IPS DF 6.9 (cell line): ENCODE data around the gene CWC25.

Experiments
- DNase-seq: peaks from one replicate; pipeline ENCODE4 v3.0.0-alpha.2; 2013; ENCODE audit warnings: low read depth, low spot score
- H3K27ac ChIP-seq: one replicate; pipeline ENCODE4 v1.5.1; 2013; ENCODE audit warnings: low read length, control low read depth
- H3K27me3 ChIP-seq: 2 replicates; pipeline ENCODE4 v1.6.1; 2013; ENCODE audit warnings: mild to moderate bottlenecking, low read length; ENCODE audit not compliant: control insufficient read depth, insufficient read depth
- H3K36me3 ChIP-seq: 2 replicates; pipeline ENCODE4 v1.6.1; 2013; ENCODE audit warnings: low read length; ENCODE audit not compliant: control insufficient read depth, insufficient read depth
- H3K4me1 ChIP-seq: 2 replicates; pipeline ENCODE4 v1.6.1; 2013; ENCODE audit warnings: low read length; ENCODE audit not compliant: control insufficient read depth, insufficient read depth
- H3K4me3 ChIP-seq: 2 replicates; pipeline ENCODE4 v1.5.1; 2013; ENCODE audit warnings: mild to moderate bottlenecking, low read length
- H3K9me3 ChIP-seq: 2 replicates; pipeline ENCODE4 v1.6.1; 2013; ENCODE audit warnings: low read length, inconsistent platforms; ENCODE audit not compliant: control insufficient read depth, insufficient read depth
- WGBS: extraction: QIAGEN DNeasy Blood & Tissue Kit; methylation state at CpG from one replicate; pipeline ENCODE4 v1.1.7; 2013; ENCODE audit warnings: mixed read lengths, missing lambda C conversion rate; ENCODE audit not compliant: insufficient read length, insufficient coverage; 5-methylcytosine and 5-hydroxymethylcytosine counted together

CWC25 gene

DNA sequence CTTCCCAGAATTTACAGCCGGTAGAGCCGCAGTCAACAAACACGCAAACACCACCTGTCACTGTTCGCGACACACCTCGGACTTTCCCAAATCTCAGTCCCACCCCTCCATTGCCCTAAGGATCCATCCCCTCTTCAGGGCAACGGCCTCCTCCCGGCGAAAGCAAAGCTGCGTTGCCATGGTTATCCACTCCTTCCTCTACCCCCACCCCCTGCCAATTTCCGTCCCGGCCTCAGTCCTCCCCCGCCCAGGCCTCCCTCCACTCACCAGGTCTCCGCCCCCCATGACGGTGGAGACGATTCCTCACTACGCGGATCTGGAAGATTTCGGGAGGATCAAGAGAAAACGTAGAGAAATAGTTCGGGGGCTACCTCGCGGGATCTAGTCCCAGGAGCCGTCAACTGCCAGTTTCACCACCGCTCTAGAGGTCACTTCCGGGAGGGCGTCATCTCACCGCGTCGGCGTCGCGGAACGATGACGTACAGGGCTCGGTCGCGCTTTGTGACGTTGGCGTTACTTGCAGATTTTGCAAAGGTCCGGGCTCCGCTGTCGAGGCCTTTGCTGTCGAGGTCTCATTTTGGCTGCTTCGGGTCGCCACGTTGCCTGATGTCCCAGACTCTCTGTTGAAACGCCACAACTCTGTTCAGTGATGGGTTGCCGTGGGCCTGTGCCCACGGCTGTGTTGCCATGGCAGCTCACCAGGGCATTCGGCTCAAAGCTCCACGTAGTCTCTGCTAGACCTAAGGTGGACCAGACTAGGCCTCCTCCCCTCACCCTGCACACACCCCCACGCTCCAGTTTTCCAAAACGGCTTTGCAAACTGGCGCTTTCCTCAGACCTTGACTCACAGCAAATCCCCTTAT is at the start of gene CWC25:
Gene CWC25, minus strand, starts transcription at position 423 of the 863 bp plus-strand sequence. Its CDS starts 138 bp downstream, at position 285.
- WGBS, result no CpG with 5 or more reads among the region's 55 CpGs
- H3K4me3 ChIP-seq, result peak within 1 kb of the TSS; percentile 81; the same call in 1 of the 2 replicates
- H3K9me3 ChIP-seq, result no peaks in the 10 kb centered on the region
- H3K4me1 ChIP-seq, result no peaks in the 10 kb centered on the region
- no peaks in the 10 kb centered on the region for H3K27me3 ChIP-seq
- H3K36me3 ChIP-seq, result peaks cover 6% of the 10 kb centered on the region
- peak; percentile 89 for DNase-seq
- H3K27ac ChIP-seq, result no peak within 1 kb of the TSS

- H3K9me3 ChIP-seq, result no peaks in the 10 kb centered on the region
- DNase-seq, result no peak
- no CpG with 5 or more reads among the region's 9 CpGs for WGBS
- H3K4me1 ChIP-seq, result peaks cover 18% of the 10 kb centered on the region
- H3K4me3 ChIP-seq, result no peak overlapping the region
- no peak overlapping the region for H3K27ac ChIP-seq
- H3K27me3 ChIP-seq, result no peaks in the 10 kb centered on the region
- peaks cover 3% of the 10 kb centered on the region for H3K36me3 ChIP-seq
Measured at GRCh38 chr17:38873640-38874380, 48.7 kb upstream of the CWC25 start.

DNA sequence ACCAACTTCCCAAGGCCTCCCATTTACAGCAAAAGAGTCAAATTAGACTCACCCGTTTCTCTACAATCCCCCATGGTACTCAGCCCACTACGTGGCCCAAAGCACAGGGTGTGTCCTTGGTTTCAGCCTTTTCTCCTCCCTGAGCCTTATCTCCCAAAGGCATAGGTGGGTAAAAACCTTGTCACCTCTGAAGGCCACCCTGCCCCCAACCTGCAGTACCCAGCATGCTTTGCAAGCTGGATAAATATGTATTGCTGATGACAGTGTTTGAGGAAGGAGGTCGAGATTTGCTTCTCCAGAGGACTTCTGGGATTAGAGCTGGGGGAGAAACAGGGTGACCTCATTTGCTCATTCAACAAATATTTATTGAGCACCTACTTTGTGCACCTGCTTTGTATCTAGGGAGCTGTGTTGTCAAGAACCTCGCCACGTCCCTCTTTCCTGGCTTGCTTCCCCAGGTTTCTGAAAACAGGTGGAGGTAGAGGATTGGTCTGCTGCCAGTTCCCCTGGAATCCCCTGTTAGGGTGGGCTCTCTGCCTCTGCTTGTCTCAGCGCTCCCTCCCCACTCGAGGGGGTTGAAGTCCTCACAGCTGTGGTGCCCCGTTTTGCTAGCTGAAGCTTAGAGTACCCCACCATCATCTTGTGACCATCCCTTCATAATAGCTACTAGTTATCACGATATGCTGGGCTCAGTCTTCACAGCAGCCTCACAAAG is 47.7 kb upstream of the CWC25 start:
- Histone ChIP-seq H3K36me3 (no peaks in the 10 kb centered on the region; the same call in 1 of the 2 replicates), H3K4me3 (no peak overlapping the region), H3K27me3 (no peaks in the 10 kb centered on the region), H3K4me1 (peaks cover 16% of the 10 kb centered on the region), H3K27ac (no peak overlapping the region), H3K9me3 (no peaks in the 10 kb centered on the region)
- no peak for DNase-seq
- WGBS, result no CpG with 5 or more reads among the region's 9 CpGs

GRCh38 chr17:38872027-38872511 is 46.9 kb upstream of the CWC25 start:
- peaks cover 9% of the 10 kb centered on the region for H3K4me1 ChIP-seq
- no CpG with 5 or more reads among the region's 5 CpGs for WGBS
- no peaks in the 10 kb centered on the region; the same call in 1 of the 2 replicates for H3K36me3 ChIP-seq
- H3K27ac ChIP-seq, result no peak overlapping the region
- no peak overlapping the region for H3K4me3 ChIP-seq
- DNase-seq, result no peak
- H3K9me3 ChIP-seq, result no peaks in the 10 kb centered on the region
- H3K27me3 ChIP-seq, result no peaks in the 10 kb centered on the region

DNA sequence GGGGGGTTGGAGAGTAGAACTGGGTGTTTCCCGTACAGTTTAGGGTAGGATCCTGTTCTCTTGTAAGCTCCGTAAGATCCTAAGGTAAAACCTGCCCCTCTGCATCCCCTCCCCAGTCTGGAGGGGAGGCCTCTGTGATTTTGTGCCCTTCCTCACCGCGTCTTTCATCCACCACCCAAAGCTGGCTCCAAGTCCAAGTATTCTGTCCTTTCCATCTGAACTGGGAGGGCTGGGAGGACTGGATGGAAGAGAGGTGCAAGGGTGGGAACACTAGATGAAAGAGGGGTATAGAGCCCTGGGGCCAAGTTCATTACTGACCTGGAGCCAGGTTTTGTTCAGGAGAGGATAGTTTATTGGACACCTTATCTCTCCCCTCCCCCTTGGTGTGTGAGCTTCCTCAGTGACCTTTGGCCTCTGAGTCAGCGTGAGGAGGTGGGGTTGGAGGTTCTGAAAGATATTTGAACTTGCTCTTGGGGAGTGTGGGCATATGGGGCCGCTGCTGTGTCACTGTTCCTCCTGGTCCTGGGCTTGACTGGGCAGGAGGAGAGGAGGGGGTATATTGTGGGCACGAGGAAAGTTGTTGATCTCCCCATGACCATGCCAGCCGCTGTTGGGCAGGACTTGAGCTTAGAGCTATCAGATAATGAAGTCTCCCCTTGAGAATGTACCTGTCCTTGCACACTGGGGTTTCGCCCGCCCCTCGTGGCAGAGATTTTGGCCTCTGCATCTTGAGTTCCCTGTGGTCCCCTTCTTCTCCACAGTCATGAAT is 46.3 kb upstream of the CWC25 start:
- WGBS, result no CpG with 5 or more reads among the region's 11 CpGs
- Histone ChIP-seq H3K4me1 (peaks cover 7% of the 10 kb centered on the region; the same call in 1 of the 2 replicates), H3K27me3 (no peaks in the 10 kb centered on the region), H3K36me3 (no peaks in the 10 kb centered on the region; the same call in 1 of the 2 replicates), H3K9me3 (no peaks in the 10 kb centered on the region), H3K4me3 (peak overlapping the region; percentile 50; the same call in 1 of the 2 replicates), H3K27ac (no peak overlapping the region)
- no peak for DNase-seq

DNA sequence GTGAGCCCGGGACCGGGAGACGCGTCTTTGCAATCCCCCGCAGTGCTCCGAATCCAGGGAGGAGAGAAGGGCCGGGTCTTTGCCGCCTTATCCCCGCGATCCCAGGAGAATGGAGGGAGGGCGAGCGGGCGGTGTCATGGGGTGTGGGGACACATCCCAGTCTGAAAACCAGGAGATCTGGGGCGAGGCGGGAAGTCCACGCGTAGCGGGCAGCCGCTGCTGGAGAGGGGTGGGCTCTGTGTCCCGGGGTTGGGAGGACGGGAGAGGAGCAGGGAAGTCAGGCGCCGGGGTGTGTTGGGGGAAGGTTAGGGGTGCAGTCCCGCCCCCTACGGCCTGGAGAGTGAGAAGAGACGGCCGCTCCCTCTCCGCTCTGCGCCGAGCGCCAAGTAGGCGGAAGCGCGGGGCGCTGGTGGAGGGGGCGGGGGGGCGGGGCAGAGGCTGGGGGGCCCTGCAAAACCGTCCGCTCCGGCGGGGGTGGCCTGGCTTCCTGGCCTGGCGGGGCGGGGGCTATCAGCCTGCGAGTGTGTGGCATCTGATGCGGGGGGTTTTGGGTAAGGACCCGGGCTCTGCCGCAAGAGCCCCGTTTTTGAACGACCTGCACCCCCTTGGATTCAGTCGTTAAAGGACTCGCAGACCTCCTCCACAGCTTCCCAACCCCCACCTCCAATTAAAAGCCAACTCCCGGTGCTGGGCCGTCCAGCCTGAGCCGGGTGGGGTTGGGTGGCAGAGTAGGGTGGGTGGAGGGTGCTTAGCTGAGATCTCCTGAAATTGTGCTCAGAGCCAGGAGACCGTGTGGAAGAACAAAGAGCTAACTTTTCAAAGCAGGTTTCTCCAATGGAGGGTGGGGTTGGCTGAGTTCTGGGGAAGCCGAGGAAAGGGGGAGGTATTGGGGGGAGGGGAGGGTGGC is 45.4 kb upstream of the CWC25 start:
- no peaks in the 10 kb centered on the region for H3K27me3 ChIP-seq
- H3K36me3 ChIP-seq, result no peaks in the 10 kb centered on the region; the same call in 1 of the 2 replicates
- no CpG with 5 or more reads among the region's 56 CpGs for WGBS
- no peaks in the 10 kb centered on the region for H3K9me3 ChIP-seq
- peaks cover 7% of the 10 kb centered on the region; the same call in 1 of the 2 replicates for H3K4me1 ChIP-seq
- peak overlapping the region; percentile 50; the same call in 1 of the 2 replicates for H3K4me3 ChIP-seq
- DNase-seq, result no peak
- no peak overlapping the region for H3K27ac ChIP-seq

GRCh38 chr17:38869526-38870258 is 44.6 kb upstream of the CWC25 start, which contains the start of gene LASP1:
LASP1 (plus strand) TSS chr17:38870058; CDS start chr17:38870190, 132 bp downstream.
- peak within 1 kb of the TSS; percentile 73 for H3K4me3 ChIP-seq
- no peak within 1 kb of the TSS for H3K27ac ChIP-seq
- peaks cover 7% of the 10 kb centered on the region; the same call in 1 of the 2 replicates for H3K4me1 ChIP-seq
- no peaks in the 10 kb centered on the region; the same call in 1 of the 2 replicates for H3K36me3 ChIP-seq
- H3K27me3 ChIP-seq, result no peaks in the 10 kb centered on the region
- H3K9me3 ChIP-seq, result no peaks in the 10 kb centered on the region
- no peak for DNase-seq
- no CpG with 5 or more reads among the region's 73 CpGs for WGBS

DNA sequence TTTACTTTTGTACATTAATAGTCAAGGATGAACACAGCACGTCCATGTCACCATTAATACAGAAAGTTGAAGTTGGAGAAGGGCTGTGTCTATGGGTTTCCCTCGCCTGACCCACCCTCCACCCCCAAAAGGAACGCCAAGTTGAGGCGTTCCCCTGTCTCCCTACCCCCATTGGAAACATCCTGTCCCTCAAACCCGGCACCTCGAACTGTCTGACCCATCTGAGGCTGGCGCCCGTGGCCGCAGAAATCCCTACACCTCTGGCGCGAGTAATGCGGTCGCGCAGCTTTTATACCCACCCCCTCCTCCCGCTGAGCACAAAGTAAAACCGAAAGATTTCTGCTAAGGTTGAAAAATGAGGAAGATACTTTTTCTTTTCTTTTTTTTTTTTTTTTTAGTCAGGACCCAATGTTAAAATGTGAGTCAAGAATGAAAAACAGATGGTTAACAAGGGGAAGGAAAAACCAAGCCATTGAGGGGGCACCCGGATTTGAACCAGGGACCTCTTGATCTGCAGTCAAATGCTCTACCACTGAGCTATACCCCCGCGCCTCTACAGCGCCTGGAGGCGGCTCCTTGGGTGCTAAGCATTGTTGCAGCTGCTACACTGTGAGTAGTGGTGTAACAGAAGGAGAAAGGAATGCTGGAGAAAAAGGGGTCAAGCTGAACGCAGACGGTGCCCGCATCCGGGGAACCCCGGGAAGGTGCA is 43.9 kb upstream of the CWC25 start:
- no CpG with 5 or more reads among the region's 26 CpGs for WGBS
- peaks cover 7% of the 10 kb centered on the region; the same call in 1 of the 2 replicates for H3K4me1 ChIP-seq
- H3K4me3 ChIP-seq, result peak overlapping the region; percentile 73
- H3K27me3 ChIP-seq, result no peaks in the 10 kb centered on the region
- DNase-seq, result no peak
- no peaks in the 10 kb centered on the region for H3K36me3 ChIP-seq
- H3K9me3 ChIP-seq, result no peaks in the 10 kb centered on the region
- no peak overlapping the region for H3K27ac ChIP-seq
